Lower leg skin (tissue), 4 donors: ENCODE results near the gene STAT2. TPM values are rescaled to one million over a fixed set of nuclear protein-coding genes. Genes with fewer than 3 reads are reported as not detected.
A peak's percentile ranks its signal among the peaks of the same experiment; 100 is the strongest.

ENCODE experiments used
- DNase-seq, 2 donors: peaks; one replicate each; pipeline ENCODE4 v3.0.0-alpha.2; 2019; ENCODE audit warnings: low spot score in 2 of 2
- H3K4me3 ChIP-seq: fragments of 200-600 bp; sonication (generic); 2 replicates; pipeline ENCODE4 v1.5.1; 2017; ENCODE audit warnings: mild to moderate bottlenecking, low read depth; ENCODE audit not compliant: poor library complexity, severe bottlenecking
- POLR2A ChIP-seq, 2 donors: fragments of 450-650 bp; IDR thresholded peaks; one replicate each; pipeline ENCODE4 v1.6.1; 2016 to 2017; ENCODE audit warnings: antibody characterized with exemption in 2 of 2, mild to moderate bottlenecking in 1 of 2, moderate library complexity in 1 of 2
- WGBS, 2 donors: methylation state at CpG; one replicate each; pipeline ENCODE4 v1.1.5; 2018; 5-methylcytosine and 5-hydroxymethylcytosine counted together
- intact Hi-C: fragments of 100-400 bp; cut with DNase I; formaldehyde crosslinking; loops from one replicate; pipeline ENCODE4 v1.15.0; 2023; ENCODE audit warnings: low total_unique reads
- total RNA-seq, 4 donors: library from RNA; depleted of rRNA; stranded (reverse); fragments of >200 nt; gene quantifications; one replicate each; pipeline ENCODE4 v1.1.0, GENCODE V29; 2016
- TF ChIP-seq, protein P1 (sequence below), 3 donors: fragments of 450-650 bp; IDR thresholded peaks; one replicate each; pipeline ENCODE4 v1.5.1; 2016; ENCODE audit warnings: antibody characterized with exemption in 3 of 3, mild to moderate bottlenecking in 3 of 3, moderate library complexity in 2 of 3

The STAT2 gene
- total RNA-seq, 4 donors from 2014 or later = 60.8 to 98.4 (median 92.5) TPM

- H3K4me3 ChIP-seq = no peak overlapping the region
- 97% methylated on average over 2 of the region's 2 CpGs for WGBS, 2 donors
- intact Hi-C loops = no loop called here
- no peak for TF ChIP-seq POLR2A (IDR thresholded peaks at IDR 0.05)
- TF ChIP-seq, protein P1, sequence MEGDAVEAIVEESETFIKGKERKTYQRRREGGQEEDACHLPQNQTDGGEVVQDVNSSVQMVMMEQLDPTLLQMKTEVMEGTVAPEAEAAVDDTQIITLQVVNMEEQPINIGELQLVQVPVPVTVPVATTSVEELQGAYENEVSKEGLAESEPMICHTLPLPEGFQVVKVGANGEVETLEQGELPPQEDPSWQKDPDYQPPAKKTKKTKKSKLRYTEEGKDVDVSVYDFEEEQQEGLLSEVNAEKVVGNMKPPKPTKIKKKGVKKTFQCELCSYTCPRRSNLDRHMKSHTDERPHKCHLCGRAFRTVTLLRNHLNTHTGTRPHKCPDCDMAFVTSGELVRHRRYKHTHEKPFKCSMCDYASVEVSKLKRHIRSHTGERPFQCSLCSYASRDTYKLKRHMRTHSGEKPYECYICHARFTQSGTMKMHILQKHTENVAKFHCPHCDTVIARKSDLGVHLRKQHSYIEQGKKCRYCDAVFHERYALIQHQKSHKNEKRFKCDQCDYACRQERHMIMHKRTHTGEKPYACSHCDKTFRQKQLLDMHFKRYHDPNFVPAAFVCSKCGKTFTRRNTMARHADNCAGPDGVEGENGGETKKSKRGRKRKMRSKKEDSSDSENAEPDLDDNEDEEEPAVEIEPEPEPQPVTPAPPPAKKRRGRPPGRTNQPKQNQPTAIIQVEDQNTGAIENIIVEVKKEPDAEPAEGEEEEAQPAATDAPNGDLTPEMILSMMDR (IDR thresholded peaks at IDR 0.05) = no peak
- DNase-seq = no peak
Measured at GRCh38 chr12:56392331-56392730, 32.4 kb upstream of the STAT2 start.

DNA sequence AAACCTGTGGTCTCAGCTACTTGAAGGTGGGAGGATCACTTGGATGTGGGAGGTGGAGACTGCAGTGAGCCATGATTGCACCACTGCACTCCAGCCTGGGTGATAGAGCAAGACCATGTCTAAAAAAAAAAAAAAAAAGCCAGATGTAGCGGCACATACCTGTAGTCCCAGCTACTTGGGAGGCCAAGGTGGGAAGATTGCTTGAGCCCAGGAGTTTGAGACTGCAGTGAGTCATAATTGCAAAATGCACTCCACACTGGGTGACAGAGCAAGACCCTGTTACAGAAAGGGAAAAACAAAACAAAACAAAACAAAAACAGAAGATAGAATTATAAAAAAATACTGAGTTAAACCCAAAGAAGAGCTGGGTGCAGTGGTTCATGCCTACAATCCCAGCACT, 31.8 kb upstream of the STAT2 start:
- intact Hi-C loops = no loop called here
- 96 to 100% methylated on average over 1 of the region's 1 CpG for WGBS, 2 donors
- no peak overlapping the region for H3K4me3 ChIP-seq
- no peak for DNase-seq
- TF ChIP-seq POLR2A (IDR thresholded peaks at IDR 0.05) = no peak
- TF ChIP-seq, protein P1 (IDR thresholded peaks at IDR 0.05) = no peak

DNA sequence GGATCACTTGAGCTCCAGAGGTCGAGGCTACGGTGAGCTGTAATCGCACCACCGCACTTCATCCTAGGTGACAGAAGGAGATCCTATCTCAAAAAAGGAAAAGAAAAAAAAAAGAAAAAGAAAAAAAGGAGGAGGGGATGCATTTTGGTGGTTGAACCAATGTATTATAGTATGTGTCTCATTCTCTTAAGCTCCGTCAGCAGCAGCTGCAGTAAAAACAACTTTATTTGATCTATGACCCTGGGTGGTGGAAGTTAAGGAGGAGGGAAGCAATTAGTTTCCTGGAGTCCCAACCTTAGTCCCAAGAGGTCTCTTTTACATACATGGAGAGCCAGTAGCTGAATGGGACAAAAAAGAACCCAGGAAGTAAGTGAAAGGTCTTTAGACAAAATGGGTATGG, 29.5 kb upstream of the STAT2 start:
- intact Hi-C loops = no loop called here
- 77 to 79% methylated on average over 5 of the region's 5 CpGs for WGBS, 2 donors

GRCh38 chr12:56387152-56387736, 27.3 kb upstream of the STAT2 start:
- TF ChIP-seq, protein P1 (IDR thresholded peaks at IDR 0.05) = no peak
- TF ChIP-seq POLR2A (IDR thresholded peaks at IDR 0.05) = no peak
- H3K4me3 ChIP-seq = no peak overlapping the region
- peak in 1 of 2 donors; percentile 28 for DNase-seq
- intact Hi-C loops = no loop called here
- 53 to 54% methylated on average over 7 of the region's 7 CpGs for WGBS, 2 donors

More for the DNA sequence above, 29.5 kb upstream of the STAT2 start:
- no peak for TF ChIP-seq POLR2A (IDR thresholded peaks at IDR 0.05)
- TF ChIP-seq, protein P1 (IDR thresholded peaks at IDR 0.05) = no peak
- peak in 1 of 2 donors; percentile 5 for DNase-seq
- H3K4me3 ChIP-seq = no peak overlapping the region

GRCh38 chr12:56385873-56386272, 26.0 kb upstream of the STAT2 start:
- no peak overlapping the region for H3K4me3 ChIP-seq
- TF ChIP-seq, protein P1 (IDR thresholded peaks at IDR 0.05) = no peak
- no peak for TF ChIP-seq POLR2A (IDR thresholded peaks at IDR 0.05)
- intact Hi-C loops = no loop called here
- no peak for DNase-seq
- 94 to 100% methylated on average over 1 of the region's 1 CpG for WGBS, 2 donors

- WGBS, 2 donors = 94 to 95% methylated on average over 16 of the region's 16 CpGs
- intact Hi-C loops = no loop called here
- no peak overlapping the region for H3K4me3 ChIP-seq
- TF ChIP-seq, protein P1 (IDR thresholded peaks at IDR 0.05) = no peak
- no peak for TF ChIP-seq POLR2A (IDR thresholded peaks at IDR 0.05)
- DNase-seq = peak in 1 of 2 donors; percentile 23
Measured at GRCh38 chr12:56382611-56383010, 22.7 kb upstream of the STAT2 start.
